Putamen (tissue), 1 donor: Measurements from ENCODE around the gene MYH10.
"Not testable (repeated sequence)": the region's sequence is repeated elsewhere in the genome, so short reads cannot be mapped to it uniquely, and the experiment has no call there.

Experiments
- DNase-seq: peaks from one replicate; pipeline ENCODE4 v3.0.0-alpha.2; 2016; ENCODE audit warnings: low spot score

Gene MYH10

DNA sequence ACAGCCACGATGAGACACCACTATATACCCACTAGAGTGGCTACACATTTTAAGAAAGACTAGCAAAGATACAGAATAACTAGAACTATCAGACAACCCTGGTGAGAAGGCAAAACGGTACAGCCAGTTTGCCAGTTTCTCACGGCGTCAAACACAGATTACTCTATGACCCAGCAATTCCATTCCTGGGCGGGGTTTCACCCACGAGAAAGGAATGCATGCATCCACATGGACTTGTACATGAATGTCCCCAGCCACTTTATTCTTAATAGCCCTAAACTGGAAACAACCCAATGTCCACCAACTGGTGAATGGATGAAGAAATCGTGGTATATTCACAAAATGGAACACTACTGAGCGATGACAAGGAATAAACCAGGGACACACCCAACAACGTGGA, 74.5 kb downstream of the MYH10 start:
- no peak for DNase-seq

DNA sequence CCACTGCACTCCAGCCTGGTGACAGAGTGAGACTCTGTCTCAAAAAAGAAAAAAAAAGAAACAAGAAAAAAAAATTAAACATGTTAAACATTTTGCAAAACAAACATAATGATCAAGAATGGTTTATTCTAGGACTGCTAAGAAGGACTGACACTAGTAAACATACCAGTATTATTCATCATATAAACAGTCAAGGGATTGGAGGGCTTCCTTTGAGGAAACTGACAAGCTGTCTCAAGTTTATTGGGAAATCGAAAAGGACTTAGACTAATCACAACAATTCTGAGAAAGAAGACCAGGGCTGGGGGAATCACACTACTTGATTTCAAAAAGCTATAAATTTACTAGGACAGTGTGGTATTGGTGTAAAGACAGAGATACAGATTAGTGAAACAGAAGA, 75.5 kb downstream of the MYH10 start:
- DNase-seq = no peak

DNA sequence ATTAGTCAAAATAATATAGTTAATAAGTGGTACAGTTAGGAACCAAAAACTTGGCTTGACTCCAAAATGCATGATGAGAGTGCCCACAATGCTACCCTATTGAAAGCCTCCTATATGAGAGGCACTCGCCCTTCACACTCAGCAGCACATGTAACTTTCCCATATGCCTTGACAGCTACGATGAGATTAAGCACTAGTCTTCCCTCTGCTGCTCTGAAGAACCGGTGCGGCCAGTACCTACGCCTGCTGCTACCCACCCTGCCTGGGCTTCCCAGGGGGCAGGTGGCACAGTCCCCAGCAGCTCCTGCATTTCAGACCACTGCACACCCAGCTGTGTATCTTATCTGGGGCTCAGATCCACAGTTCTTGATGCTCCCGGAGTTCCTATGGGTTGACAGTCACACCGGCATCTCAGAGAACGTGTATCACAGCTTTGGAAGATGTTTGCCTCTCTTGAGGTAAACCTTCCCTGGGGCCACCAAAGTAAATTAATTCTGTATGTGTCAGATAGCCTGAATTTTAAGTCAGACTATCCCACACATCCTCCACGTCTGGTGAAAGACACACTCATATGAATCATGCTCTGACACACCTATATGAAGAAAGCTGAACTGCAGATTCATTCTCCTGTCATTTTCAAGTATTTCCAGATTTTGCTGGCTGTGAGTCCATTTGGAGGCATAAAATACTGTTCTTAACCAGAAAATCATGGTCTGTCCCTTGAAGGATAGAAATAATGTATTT, 77.8 kb downstream of the MYH10 start:
- DNase-seq = no peak

DNA sequence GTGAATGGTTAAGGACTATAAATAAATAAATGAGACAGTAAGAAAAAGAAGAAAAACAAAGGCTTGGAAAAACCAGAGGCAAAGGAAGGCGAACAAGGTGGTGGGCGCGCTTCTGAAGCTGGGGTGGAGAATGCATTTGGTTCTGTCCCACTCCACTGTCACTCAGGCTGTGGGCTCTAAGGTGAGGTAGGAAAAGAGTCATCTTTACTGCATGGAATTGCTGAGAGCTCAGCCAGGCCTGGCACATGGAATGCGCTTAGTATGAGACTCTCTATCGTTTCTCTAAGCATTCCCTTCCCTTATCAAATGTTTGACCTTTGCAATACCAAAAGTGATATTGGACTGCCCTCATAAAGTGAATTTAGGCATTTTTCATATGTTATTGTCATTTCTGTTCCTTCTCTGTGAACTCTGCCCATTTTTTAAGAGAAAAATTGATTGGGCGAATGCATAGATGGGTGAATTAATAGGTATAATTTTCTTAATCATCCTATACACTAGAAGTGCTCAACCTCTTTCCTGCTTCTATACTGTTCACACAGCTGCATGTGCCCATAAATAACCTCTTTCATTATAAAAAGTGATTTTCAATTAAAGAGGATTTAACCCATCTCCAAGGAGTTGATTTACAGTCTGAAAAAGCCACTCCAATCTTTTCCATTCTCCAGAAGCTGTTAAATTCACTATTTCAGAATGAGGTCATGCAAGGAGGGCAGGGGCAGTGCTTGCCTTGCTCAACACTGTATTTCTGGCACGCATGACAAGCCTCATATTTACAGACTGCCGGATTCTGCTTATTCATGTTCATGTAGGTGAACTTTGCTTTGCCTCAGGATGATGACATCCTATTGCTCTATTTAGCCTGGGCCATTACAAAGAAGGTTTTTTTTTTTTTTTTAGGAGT, 87.7 kb downstream of the MYH10 start:
- peak; percentile 49 for DNase-seq

DNA sequence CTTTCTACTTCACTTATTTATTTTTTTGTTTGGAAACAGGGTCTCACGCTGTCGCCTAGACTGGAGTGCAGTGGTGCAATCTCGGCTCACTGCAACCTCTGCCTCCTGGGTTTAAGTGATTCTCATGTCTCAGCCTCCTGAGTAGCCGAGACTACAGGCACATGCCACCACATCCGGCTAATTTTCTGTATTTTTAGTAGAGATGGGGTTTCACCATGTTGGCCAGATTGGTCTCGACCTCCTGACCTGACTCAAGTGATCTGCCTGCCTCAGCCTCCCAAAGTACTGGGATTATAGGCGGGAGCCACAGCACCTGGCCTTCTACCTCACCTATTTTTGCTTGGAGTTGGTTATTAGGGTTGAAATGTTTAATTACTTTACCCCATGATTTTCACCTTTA, 90.5 kb downstream of the MYH10 start:
- not testable (repeated sequence) for DNase-seq

DNA sequence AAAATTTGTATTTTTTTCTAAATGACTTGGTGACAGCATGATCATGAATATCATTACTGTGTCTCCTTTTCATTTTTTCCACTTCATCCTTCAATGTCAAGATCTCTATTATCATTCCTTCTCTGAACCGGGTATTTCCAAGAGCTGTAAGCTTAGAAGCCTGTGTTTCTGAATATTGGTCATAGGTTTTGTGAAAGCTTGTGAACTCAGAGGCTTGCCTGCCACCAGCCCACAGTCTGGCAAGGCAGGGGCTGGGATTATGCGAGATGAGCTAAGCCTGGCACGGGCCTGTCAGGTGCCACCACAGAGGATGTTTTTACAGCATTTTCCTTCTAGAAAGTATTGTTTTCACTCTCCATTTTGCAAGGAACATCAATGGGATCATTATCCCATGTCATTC, 92.8 kb downstream of the MYH10 start:
- no peak for DNase-seq

DNA sequence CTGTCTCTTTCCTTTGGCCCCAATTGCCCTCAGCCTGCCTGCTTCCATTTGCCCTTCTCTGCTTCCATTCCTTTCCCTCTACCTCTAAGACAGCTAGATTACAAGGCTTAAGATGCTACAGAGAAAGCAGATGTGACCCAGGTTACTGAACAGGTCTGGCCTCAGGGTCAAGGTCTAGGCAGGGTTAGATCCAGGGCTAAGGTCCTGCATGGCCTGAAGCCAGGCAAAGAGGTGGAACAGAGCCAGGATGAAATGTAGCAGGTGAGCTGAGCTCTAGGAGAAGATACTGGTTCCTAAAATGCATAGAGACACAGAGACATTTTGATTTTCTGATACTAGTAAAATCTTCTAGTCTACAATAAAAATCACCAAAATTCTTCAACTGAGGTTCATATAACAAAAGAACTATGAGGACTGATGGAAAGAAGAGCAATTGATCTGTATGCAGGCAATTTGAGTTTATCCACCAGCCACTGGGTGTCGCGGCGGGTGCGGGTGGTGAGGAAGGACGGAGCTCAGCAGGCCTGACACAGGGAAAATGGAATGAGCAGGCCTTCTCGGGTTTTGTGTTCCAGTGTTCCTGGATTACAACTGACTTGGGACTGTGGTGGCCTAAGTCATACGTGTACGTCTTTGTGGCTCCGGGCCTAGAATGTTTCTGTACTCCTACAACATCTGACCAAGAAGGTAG, 95.9 kb downstream of the MYH10 start:
- DNase-seq = no peak

DNA sequence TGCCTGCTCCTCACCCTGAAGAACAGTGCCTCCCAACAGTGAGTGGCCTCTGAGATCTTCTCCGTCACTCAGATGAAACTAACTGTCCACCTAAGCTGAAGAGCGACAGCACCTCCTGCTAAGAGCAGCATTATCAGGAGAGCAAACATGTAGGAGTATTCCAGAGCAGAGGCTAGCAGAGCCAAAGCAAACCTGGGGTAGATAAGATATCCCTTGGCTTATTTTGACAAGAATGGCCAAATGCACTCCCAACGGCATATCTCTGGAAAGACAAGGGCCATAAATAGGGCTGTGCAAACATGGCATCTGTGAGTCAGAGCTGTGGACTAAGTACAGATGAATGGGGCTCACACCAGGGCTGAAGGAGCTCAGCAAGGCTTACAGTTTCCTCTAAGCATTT, 98.5 kb downstream of the MYH10 start:
- DNase-seq = no peak

DNA sequence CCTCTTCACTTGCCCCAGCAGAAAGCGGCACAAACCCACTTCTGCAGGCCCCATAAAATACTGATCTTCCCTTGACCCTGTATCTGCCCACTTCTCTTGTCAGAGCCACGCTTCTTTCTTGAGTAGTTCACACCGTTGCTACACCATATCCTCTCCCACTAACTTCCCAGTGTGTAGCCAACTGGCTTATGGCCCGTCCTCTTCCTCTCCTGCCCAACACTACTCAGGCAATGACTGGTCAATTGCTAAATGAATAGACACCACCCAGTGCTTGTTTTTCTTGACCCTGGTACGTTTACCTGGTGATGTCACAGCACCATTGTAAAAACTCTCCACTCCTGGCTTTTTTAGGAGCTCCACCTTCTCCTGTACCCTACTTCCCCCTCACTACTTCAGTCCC, 107.9 kb downstream of the MYH10 start:
- no peak for DNase-seq

DNA sequence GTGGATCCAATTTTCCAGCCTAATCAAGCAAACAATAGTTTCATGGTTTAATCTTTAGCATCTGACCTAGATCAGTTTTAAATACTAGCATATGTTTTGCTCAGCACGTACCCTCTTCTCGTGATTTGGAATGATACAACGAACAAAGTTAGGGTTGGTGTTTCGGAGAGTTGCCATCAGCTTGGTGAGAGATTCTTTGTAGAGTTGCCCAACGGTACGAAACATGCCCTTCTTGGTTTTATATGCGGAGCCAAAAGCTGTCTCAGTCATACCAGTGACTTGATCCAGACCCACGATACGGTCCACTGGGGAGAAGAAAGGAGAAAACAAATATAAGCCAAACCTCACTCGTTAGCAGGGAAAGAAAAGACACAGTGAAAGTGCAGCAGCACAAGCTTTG, 109.5 kb downstream of the MYH10 start:
- DNase-seq = no peak

DNA sequence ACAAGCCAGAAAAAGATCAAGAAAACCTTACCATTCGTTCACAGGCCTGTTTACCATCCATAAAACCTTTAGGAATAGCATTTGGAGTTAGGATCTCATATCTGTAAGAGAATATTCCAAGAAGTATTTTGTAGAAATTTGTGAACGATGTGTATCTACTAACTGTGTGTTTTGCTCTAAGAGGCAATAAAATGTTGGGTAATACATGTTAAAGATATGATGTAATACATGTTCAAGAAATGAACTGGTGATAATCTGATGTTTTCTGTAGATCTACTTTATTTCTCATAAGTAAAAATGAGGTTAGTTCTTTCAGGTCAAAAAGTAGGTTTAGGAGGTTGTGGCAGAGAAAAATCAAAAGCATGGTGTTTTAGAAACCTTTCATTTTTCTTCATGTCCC, 111.7 kb downstream of the MYH10 start:
- DNase-seq = no peak

DNA sequence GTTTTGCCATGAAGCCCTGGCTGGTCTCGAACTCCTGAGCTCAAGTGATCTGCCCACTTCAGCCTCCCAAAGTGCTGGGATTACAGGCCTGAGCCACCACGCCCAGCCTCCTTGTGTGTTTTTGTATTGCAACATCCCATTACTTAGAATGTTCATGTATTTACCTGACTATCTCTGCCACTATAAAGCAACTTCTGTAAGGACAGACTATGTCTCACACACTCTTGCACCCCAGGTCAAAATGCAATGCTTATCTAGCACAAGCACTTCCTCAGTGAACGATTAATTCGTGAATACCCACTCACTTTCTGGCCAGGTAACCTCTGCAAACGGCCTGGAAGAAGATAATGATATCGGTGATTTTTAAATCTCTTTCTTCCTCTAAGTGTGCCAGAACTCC, 112.2 kb downstream of the MYH10 start:
- no peak for DNase-seq

DNA sequence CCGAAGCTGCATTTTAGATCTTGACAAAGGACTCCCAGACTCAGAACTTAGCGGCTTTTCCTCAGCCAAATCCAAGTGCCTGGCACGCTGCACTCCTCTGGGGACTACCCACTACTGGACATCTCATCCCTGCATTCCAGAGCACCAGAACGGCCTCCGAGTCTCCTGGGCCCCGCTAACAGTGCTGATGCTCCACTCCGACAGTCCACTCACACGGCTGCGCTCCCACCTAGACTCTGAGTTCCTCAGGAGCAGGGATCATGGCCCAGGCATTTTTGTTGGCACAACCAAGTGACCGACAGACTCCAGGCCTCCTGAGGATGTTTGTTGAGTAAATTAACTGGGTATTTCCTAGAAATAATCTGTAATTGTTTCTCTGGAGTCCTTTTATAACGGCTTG, 115.7 kb downstream of the MYH10 start:
- no peak for DNase-seq

DNA sequence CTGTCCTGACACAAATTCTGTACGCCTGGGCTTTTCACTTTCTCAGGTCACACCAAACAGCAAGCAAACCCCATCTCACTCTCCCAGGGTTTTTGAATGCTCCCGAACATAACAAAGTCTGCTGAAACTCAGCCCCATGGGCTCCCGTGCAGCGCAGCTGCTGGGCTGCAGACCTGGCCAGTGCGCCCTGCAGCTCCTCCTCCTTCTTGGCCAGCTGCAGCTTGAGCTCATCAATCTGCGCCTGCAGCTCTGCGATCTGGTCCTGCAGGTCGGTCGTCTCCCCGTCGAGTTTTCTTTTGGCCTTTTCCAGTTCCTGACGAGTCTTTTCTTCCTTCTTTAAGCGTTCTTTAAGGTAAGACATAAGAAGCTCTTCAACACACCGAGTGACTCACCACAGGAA, 124.4 kb downstream of the MYH10 start:
- DNase-seq = no peak

DNA sequence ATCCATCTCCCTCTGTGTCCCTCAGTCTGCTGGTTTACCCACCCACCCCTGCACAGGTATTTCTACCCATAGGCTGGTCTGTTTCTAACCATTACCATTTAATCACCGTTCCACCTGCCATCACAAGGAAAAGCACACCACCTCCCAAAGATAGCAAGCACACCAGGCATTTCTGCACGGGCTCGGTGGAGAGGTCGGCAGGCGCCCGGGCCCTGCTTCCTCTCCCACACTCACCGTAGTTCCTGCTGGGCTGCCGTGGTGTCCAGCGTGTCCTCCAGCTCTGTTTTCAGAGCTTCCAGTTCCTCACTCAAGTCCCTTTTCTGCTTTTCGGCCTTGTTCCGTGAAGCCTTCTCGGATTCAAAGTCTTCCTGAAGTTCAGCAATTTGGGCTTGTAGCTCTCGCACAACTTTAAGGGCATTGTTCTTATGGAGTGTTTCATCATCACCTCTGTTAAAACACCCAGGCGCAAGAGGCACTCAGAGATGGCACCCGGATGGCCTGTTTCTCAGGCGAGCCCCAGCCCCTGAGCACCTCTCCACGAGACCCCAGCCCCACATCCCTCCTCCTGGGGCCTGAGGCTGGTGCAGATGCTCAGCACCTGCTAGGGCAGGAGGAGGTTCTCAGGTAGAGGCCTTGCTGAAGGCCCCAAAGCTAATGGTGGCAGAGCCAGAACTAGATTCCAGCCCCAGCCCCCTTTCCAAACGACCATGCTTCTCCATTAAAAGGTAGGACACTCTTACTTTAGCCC, 125.9 kb downstream of the MYH10 start:
- no peak for DNase-seq

DNA sequence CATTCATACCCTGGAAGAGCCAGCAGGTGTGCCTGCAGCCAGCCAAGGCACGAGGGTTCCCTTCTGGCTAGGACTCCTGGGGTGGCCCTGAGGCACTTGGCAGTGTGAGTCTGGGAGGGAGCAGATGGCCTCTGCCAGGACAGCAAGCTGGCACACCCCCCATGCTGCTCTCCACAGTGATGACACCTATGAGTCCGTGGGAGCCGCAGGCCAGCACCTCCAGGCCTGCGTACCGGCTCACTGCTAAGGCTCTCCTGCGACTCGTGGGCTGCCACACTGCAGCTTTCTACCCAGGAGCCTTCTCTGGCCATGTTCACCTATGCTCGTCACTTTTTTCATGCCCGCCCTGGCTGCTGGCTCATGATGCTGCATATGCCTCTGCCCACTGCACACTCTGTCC, 126.7 kb downstream of the MYH10 start:
- no peak for DNase-seq

DNA sequence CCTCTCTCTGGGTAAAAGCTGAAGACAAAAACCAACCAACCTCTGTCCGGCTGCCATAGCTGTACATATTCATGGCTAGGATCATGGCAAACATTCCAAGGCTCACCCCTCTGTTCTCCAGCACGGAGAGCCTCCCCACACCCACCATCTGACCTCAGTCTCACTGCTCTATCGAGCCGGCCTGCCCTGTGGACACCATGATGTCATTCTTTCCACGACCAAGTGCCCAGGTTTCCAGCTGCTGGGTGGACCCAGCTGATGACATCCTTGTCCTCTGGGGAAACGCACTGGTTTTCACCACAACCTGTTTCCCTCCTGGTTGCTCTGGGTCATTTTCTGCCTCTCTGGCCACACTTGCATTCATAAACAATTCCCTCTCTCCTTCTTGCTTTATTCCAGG, 127.2 kb downstream of the MYH10 start:
- no peak for DNase-seq

DNA sequence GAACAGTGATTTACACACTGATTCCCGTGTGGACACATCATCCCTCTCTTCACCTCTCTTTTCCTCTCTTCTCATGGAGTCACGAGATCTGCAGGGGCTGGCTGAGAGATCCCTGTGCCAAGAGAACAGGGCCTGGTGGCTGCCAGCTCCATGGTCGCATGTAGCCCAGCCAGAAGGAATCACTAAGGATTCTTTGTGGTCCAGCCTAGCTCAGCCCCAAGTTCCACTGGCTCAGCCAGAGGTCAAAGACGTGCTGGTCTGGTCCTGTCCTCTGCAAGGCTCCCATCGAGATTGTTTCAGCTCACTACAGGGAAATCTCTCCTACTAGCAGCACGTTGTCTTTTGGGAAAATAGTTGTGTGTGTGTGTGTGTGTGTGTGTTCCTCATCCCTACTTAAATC, 128.4 kb downstream of the MYH10 start:
- DNase-seq = no peak

DNA sequence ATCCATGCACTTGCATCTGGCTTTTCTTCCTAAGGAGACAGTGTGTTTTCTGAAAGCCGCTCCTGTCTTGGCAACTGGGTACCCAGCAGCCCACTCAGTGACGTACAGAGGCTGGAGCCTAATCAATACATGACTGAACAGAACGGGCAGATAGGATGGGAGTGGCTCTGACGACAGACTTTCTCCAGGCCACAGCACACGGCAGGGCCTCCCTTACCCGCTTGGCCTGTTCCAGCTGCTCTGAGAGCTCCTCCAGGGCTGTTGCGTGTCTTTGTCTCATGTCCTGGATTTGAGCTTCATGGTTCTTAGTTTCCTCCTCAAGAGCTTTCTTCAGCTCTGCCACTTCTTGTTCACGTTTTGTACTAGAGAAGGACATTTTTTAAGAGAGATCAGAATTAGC, 129.9 kb downstream of the MYH10 start:
- DNase-seq = no peak

DNA sequence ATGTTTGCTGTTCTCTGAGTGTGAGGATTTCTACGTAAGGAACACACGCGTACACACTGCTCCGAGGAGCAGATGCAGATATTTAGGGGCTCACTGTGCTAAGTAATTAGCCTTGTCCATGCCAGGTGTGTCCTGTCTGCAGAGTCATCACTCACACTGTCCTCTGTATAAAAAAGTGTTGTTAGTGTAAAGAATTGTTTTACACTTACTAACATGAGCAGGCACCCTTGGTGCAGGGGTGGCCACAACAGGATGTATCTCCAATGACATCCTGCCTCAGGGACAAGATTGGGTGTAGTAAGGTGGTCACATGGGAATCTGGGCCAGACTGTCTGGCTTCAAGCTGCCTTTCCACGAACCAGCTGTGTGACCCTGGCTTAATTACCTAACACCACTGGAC, 130.9 kb downstream of the MYH10 start:
- no peak for DNase-seq

DNA sequence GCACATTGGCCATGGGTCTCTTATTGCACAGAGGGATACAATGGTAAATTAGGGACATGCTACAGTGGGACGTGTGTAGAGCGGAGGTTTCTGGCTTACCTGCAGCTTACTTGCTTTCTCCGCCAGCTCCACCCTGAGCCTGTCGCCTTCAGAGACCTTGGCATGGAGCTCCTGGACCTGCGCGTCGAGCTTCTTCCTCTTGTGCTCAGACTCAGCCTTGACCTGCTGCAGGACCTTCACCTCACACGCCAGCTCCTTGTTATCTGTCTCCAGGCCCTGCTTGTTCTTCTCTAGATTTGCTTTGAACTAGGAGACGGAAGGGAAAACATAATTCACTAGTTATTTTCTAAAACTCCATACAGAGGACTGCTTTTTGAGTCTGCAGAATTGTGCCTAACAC, 131.4 kb downstream of the MYH10 start:
- DNase-seq = no peak

DNA sequence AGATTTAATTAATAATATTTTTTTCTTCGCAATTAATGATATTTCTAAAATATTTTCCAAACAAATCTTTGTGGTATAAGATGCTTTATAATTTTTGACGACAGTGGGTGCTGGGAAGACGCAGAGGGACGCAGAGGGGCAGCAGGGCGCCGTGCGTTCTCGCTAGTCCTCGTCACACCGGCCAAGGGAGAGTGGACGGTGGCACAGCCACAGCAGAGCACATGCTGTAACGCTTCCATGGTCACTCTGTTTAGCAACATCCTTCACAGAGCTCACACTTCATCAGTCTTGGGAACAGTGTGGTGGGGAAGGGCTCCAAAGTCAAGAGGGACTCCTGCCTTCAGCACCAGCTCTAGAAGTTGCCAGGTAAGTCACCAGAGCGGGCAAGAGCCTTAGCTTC, 134.4 kb downstream of the MYH10 start:
- no peak for DNase-seq
